Activated naive CD4-positive, alpha-beta T cell treated with anti-CD3 and anti-CD28 coated beads, Interleukin-2, amount 10 ng/mL, durations not matched to agents 5 hours and 36 hours (primary cell): ENCODE results near the gene FRS3. TPM values are rescaled to one million over a fixed set of nuclear protein-coding genes. Genes with fewer than 3 reads are reported as not detected.

Source experiments
- total RNA-seq, 2 experiments: library from RNA; stranded (reverse); gene quantifications; one replicate each; pipeline ENCODE4 v1.2.3, GENCODE V29; 2021

Gene FRS3
- total RNA-seq = 1 to 10 TPM; 4.6 to 5.3 TPM

DNA sequence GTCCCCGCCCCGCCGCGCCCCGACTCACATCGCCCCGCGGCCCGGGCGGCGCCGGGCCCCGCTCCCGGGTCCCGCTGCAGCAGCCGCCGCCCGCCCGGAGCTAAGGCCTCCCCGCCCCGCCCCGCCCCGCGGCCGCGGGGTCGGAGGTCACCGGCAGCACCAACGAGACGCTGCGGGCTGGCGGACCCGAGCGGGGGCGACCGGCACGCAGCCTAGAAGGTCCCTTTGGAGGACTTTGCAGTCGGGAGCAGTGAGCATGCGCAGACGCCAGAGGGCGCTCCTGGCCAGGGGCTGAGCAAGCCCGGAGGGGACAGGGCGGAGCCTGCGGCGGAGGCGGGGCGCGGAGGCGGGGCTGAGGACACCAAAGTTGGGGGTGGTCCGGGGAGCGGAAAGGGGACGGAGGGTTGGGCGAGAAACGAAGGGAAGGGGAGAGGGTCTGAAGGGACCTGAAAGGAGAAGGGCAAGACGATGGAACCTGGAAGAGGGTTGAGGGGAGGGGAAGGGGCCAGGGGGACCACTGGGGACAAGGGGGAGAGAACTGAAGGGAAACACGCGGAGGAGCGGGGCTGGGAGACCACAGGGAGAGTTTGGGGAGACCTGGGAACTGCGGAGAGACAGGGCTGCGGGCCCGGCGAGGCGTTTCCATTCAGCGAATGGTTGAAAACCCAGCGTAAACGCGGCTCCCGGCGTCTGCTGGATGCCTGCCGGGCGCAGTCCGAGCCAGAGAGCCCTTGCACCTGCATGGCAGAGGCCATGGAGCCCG, at the start of gene FRS3:
Gene FRS3, minus strand, starts transcription at position 113 of the 763 bp plus-strand sequence. CDS start 2,913 bp downstream, outside the sequence.

GRCh38 chr6:41787219-41787917, 7.7 kb upstream of the FRS3 start, which contains the start of gene TOMM6:
Gene TOMM6, plus strand, starts transcription at chr6:41787694. Its CDS starts 4 bp downstream, at chr6:41787698.

GRCh38 chr6:41780551-41781365, 1.1 kb upstream of the FRS3 start, which contains the start of gene PRICKLE4:
Gene PRICKLE4, plus strand, starts transcription at chr6:41780782. Its CDS starts 2,692 bp downstream, at chr6:41783474.

DNA sequence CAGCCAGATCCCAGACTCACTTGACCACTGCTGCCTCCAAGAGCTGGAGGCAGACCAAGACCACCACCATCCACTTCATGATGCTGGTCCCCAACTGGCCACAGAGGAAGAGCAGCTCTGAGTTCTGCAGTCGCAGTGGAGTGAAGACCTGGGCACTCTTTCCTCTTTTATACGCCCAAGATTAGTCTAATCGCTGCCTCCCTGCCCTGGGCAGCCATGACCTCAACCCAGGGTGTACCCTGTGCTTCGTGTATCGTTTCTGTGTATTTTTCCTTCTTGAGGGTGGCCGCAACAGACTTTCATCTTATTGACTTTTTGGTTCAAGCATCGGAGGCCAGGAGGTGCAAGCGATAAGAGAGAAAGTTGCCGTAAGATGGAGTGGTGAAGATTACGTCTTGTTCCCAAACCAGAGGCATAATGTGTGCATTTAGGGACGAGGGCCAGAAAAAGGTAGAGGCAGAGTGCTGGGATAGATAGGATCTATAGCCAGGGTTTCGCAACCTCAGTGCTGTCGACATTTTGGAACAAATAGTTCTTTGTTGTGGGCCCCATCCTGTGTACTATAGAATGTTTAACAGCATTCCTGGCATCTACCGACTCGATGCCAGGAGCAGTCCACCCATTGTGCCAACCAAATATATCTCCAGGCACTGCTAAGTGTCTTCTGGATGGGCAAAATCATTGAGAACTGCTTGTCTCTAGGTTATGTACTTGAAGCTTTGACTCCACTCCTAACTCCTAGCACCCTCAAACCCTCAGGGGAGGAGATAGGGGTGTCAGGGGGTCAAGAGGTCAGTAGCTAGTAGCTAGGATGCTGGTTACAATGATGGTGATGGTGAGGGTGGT, 32.2 kb downstream of the FRS3 start, which contains the start of gene PGC:
Gene PGC, minus strand, starts transcription at position 142 of the 846 bp plus-strand sequence. Its CDS starts 63 bp downstream, at position 79.

GRCh38 chr6:41735427-41736185, 44.1 kb downstream of the FRS3 start, which contains the start of gene TFEB:
Gene TFEB, minus strand, starts transcription at chr6:41735608. Its CDS starts 44,395 bp downstream, at chr6:41691213.

Other genes with a start within 250 kb of the FRS3 start
- 10 to 100 TPM; 12.2 to 12.5 TPM for gene FOXP4, start 233.5 kb downstream of the FRS3 start, total RNA-seq
- gene MDFI, start 141.4 kb downstream of the FRS3 start, total RNA-seq = not detected
- gene TFEB, start 44.3 kb downstream of the FRS3 start, total RNA-seq = 10 to 100 TPM; 17.0 to 18.2 TPM
- not detected for gene PGC, start 32.5 kb downstream of the FRS3 start, total RNA-seq
- under 1 TPM in 1 of 2 experiments, not detected in 1; 0.66 TPM for gene PRICKLE4, start 882 bp upstream of the FRS3 start, total RNA-seq
- 100 to 1,000 TPM; 148 to 164 TPM for gene TOMM6, start 7.8 kb upstream of the FRS3 start, total RNA-seq
- 1 to 10 TPM; 6.7 to 7.3 TPM for gene USP49, start 115.5 kb upstream of the FRS3 start, total RNA-seq
- 10 to 100 TPM; 19.4 to 22.9 TPM for gene MED20, start 141.2 kb upstream of the FRS3 start, total RNA-seq
- 10 to 100 TPM; 29.5 to 30.4 TPM for gene BYSL, start 141.6 kb upstream of the FRS3 start, total RNA-seq
- 100 to 1,000 TPM; 365 to 369 TPM for gene CCND3, start 161.9 kb upstream of the FRS3 start, total RNA-seq